Measurements from ENCODE around the gene ILKAP. TPM values are rescaled to one million over a fixed set of nuclear protein-coding genes. Genes with fewer than 3 reads are reported as not detected.

ILKAP gene
- total RNA-seq, 1 donor from 2014 or later: 34.1 TPM

- Mint-ChIP-seq H3K9me3 (ENCODE audit: unreplicated experiment) (no peaks in the 10 kb centered on the region), H3K36me3 (ENCODE audit: unreplicated experiment) (peaks cover 28% of the 10 kb centered on the region), H3K27ac (ENCODE audit: unreplicated experiment) (peak overlapping the region; percentile 95), H3K4me1 (ENCODE audit: unreplicated experiment) (peaks cover 30% of the 10 kb centered on the region), H3K27me3 (ENCODE audit: unreplicated experiment) (no peaks in the 10 kb centered on the region), H3K4me3 (ENCODE audit: unreplicated experiment) (no peak overlapping the region)
- no peak for TF ChIP-seq CTCF (IDR thresholded peaks at IDR 0.05)
- DNase-seq (ENCODE audit: extremely low spot score, unreplicated experiment): no peak
Measured at GRCh38 chr2:238170386-238171071, 33.0 kb downstream of the ILKAP start.

GRCh38 chr2:238169708-238170251, 33.7 kb downstream of the ILKAP start:
- no peak for DNase-seq (ENCODE audit: extremely low spot score, unreplicated experiment)
- peaks cover 33% of the 10 kb centered on the region for H3K4me1 Mint-ChIP-seq (ENCODE audit: unreplicated experiment)
- no peaks in the 10 kb centered on the region for H3K27me3 Mint-ChIP-seq (ENCODE audit: unreplicated experiment)
- no peaks in the 10 kb centered on the region for H3K9me3 Mint-ChIP-seq (ENCODE audit: unreplicated experiment)
- H3K4me3 Mint-ChIP-seq (ENCODE audit: unreplicated experiment): no peak overlapping the region
- H3K27ac Mint-ChIP-seq (ENCODE audit: unreplicated experiment): peak overlapping the region; percentile 95
- TF ChIP-seq CTCF (IDR thresholded peaks at IDR 0.05): no peak
- H3K36me3 Mint-ChIP-seq (ENCODE audit: unreplicated experiment): peaks cover 28% of the 10 kb centered on the region

- Mint-ChIP-seq H3K4me1 (ENCODE audit: unreplicated experiment) (peaks cover 33% of the 10 kb centered on the region), H3K27ac (ENCODE audit: unreplicated experiment) (peak overlapping the region; percentile 95), H3K9me3 (ENCODE audit: unreplicated experiment) (no peaks in the 10 kb centered on the region), H3K27me3 (ENCODE audit: unreplicated experiment) (no peaks in the 10 kb centered on the region), H3K36me3 (ENCODE audit: unreplicated experiment) (peaks cover 28% of the 10 kb centered on the region), H3K4me3 (ENCODE audit: unreplicated experiment) (no peak overlapping the region)
- DNase-seq (ENCODE audit: extremely low spot score, unreplicated experiment): no peak
- TF ChIP-seq CTCF (IDR thresholded peaks at IDR 0.05): no peak
Measured at GRCh38 chr2:238169048-238169707, 34.3 kb downstream of the ILKAP start.

- H3K4me1 Mint-ChIP-seq (ENCODE audit: unreplicated experiment): peaks cover 33% of the 10 kb centered on the region
- no peak for DNase-seq (ENCODE audit: extremely low spot score, unreplicated experiment)
Measured at GRCh38 chr2:238168196-238169047, 35.1 kb downstream of the ILKAP start.

More at GRCh38 chr2:238168196-238169047, 35.1 kb downstream of the ILKAP start:
- no peak for TF ChIP-seq CTCF (IDR thresholded peaks at IDR 0.05)
- Mint-ChIP-seq H3K27me3 (ENCODE audit: unreplicated experiment) (no peaks in the 10 kb centered on the region), H3K9me3 (ENCODE audit: unreplicated experiment) (no peaks in the 10 kb centered on the region), H3K27ac (ENCODE audit: unreplicated experiment) (peak overlapping the region; percentile 95), H3K4me3 (ENCODE audit: unreplicated experiment) (no peak overlapping the region), H3K36me3 (ENCODE audit: unreplicated experiment) (peaks cover 26% of the 10 kb centered on the region)
